PC-3 (cell line): ENCODE measurements around the gene ARMH4.

ENCODE experiments used
- CTCF ChIP-seq: fragments of 300-600 bp; sonication (generic); conservative IDR thresholded peaks from 2 replicates; pipeline ENCODE4 v1.5.1; 2017; ENCODE audit warnings: antibody characterized with exemption, low read depth, mild to moderate bottlenecking, low read length
- EZH2 ChIP-seq: fragments of 300-600 bp; sonication (generic); IDR thresholded peaks from one replicate; pipeline ENCODE4 v1.6.1; 2017; ENCODE audit warnings: antibody characterized with exemption, mild to moderate bottlenecking, low read length; ENCODE audit not compliant: unreplicated experiment

DNA sequence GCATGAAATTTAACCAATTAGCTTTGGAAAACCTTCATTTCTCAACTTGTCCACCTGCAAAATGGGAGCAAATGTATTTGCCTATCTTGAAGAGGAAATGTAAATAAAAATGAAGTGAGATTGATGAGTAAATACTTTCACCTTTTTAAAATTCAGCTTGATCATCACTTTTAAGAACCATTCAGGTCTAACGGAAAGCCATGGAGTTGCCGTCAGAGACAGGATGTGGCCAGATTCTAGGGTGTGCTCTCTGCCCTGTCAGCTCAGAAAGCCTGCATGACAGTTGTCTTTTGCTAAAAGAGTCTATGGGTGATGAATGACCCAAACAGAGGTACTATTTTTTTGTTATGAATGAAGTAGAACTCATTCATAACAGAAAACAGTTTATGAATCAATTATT lies 181.8 kb downstream of the ARMH4 start:
- TF ChIP-seq CTCF, result no peak
- no peak for TF ChIP-seq EZH2
